ENCODE data around the gene SOX5. TPM values are rescaled to one million over a fixed set of nuclear protein-coding genes. Genes with fewer than 3 reads are reported as not detected.

Gene SOX5
- total RNA-seq, 1 experiment from 2014 or later: 0.52 TPM

GRCh38 chr12:23944067-23944466 lies 5.4 kb downstream of the SOX5 start:
- Histone ChIP-seq H3K36me3 (ENCODE audit: control insufficient read depth in 1 of 2, insufficient read depth in 2 of 2, low read length in 2 of 2) (no peaks in the 10 kb centered on the region), H2AFZ (ENCODE audit: low read depth, low read length, poor library complexity, severe bottlenecking) (no peak overlapping the region), H3K4me1 (ENCODE audit: control insufficient read depth in 1 of 2, insufficient read depth in 2 of 2, low read length in 2 of 2) (no peaks in the 10 kb centered on the region), H3K9me3 (ENCODE audit: control insufficient read depth in 1 of 2, insufficient read depth in 1 of 2, low read depth in 1 of 2, low read length in 2 of 2) (peaks cover 6 to 27% of the 10 kb centered on the region in 2 experiments; a peak in 2 of 4 replicates), H3K79me2 (ENCODE audit: insufficient read depth, low read length) (no peaks in the 10 kb centered on the region), H3K9ac (ENCODE audit: low read length) (no peak overlapping the region), H4K20me1 (ENCODE audit: insufficient read depth) (no peaks in the 10 kb centered on the region), H3K27ac (ENCODE audit: low read depth, low read length) (no peak overlapping the region), H3K4me2 (ENCODE audit: low read length) (no peak overlapping the region), H3K4me3 (replicated peaks in 1 of 2; ENCODE audit: low read depth in 1 of 2, low read length in 2 of 2) (no peak overlapping the region), H3K9me2 (ENCODE audit: insufficient read depth) (no peaks in the 10 kb centered on the region), H3K27me3 (ENCODE audit: insufficient read depth, low read length) (no peaks in the 10 kb centered on the region)
- intact Hi-C loops (cut with micrococcal nuclease): no loop called here
- DNase-seq (ENCODE audit: low read depth, low spot score): no peak
- no TSS peak for BruUV-seq (replicated peaks)
- POLR2A ChIA-PET: no interaction called here
- CTCF ChIA-PET: no interaction called here
- TF ChIP-seq ZFX (IDR thresholded peaks at IDR 0.05): no peak
- TF ChIP-seq EZH2phosphoT487 (IDR thresholded peaks at IDR 0.05; ENCODE audit: borderline replicate concordance): no peak
- TF ChIP-seq MAX (IDR thresholded peaks at IDR 0.05): no peak
- no peak for TF ChIP-seq YY1 (IDR thresholded peaks at IDR 0.05; ENCODE audit: extremely low read depth, insufficient replicate concordance, low read depth, low read length)
- TF ChIP-seq POLR2A (IDR thresholded peaks at IDR 0.05; ENCODE audit: borderline replicate concordance, extremely low read depth, insufficient read depth, insufficient read length): no peak
- no peak for TF ChIP-seq ATF3 (IDR thresholded peaks at IDR 0.05)
- TF ChIP-seq EZH2 (IDR thresholded peaks at IDR 0.05): no peak
- no peak for TF ChIP-seq CBX3 (IDR thresholded peaks at IDR 0.05; ENCODE audit: low read depth)
- TF ChIP-seq CTCF (IDR thresholded peaks at IDR 0.05 in 2 of 3, conservative IDR thresholded peaks at IDR 0.05 in 1 of 3; ENCODE audit: borderline replicate concordance in 1 of 3, insufficient read depth in 1 of 3, low read depth in 2 of 3, low read length in 2 of 3): no peak
- TF ChIP-seq SRF (IDR thresholded peaks at IDR 0.05; ENCODE audit: low read depth): no peak
- no peak for TF ChIP-seq ZBTB33 (IDR thresholded peaks at IDR 0.05; ENCODE audit: extremely low read depth, insufficient replicate concordance, low read length)
- TF ChIP-seq JUND (IDR thresholded peaks at IDR 0.05): no peak
- TF ChIP-seq TCF7L2 (IDR thresholded peaks at IDR 0.05; ENCODE audit: borderline replicate concordance, extremely low read depth, insufficient read depth, insufficient read length): no peak
- ATAC-seq: no peak
- RAD21 ChIA-PET (ENCODE audit: low non-redundant PET in 1 of 2, low total read pairs in 2 of 2, uncharacterized antibody in 2 of 2, unreplicated experiment in 2 of 2): no interaction called here
